GM19324 (cell line): ENCODE measurements around the gene TIMP1.
A peak's percentile ranks its signal among the peaks of the same experiment; 100 is the strongest.

Source experiments
- ATAC-seq: cut with Tn5 transposase; IDR thresholded peaks from one replicate; pipeline ENCODE4 v1.9.1; 2021; ENCODE audit warnings: mild to moderate bottlenecking, moderate library complexity; ENCODE audit not compliant: unreplicated experiment, low FRiP score

The TIMP1 gene

DNA sequence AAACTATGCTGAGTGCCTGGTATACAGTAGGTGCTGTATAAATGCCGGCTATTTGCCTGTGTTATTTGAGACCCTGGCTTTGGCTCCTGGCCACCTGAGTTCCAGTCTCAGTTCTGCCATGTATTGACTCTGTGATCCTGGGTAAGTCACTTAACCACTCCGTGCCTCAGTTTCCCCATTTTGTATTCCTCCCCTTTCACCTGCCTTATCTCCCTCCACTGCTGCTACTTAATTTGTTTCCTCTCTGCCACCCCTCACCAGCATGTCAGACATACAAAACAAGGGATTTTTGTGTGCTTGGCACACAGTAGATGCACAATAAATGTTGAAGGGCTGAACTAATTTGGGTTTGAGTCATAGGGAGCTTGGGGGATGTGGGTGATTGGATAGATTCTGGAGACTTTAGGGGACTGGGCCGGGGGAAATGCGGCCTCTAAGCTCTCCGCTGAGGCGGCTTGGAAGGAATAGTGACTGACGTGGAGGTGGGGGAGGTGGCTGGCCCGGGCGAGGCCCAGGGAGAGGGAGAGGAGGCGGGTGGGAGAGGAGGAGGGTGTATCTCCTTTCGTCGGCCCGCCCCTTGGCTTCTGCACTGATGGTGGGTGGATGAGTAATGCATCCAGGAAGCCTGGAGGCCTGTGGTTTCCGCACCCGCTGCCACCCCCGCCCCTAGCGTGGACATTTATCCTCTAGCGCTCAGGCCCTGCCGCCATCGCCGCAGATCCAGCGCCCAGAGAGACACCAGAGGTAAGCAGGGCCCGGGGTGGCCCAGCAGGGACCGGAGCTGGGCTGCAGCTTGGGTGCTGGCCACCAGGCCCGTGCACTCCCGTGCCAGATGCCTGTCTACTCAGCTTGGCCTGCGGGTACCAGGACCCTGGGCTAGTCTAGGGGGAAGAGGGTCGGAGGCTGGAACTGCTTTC is at the start of gene TIMP1:
TSS of gene TIMP1 (plus strand) at position 706 of the 917 bp plus-strand sequence. CDS start 980 bp downstream, outside the sequence.
- peak; percentile 66 for ATAC-seq

DNA sequence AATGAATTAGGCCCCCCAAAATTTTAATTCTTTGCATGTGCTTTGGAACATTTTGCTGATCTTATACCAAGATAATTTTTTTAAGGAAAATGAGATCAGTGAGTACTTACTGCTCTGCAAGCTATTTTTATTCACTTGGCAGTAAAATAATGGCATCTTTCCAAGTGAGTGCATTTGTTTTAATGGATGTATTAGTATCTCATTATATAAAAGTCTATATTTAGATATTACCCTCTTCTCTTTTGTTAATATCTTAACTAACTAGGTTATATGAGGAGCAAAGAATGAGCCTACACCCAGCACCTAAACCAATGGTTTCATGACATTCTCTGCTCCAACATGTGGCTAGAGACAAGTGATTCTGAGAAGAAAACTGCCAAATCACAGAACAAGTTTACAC is 42.4 kb upstream of the TIMP1 start:
- no peak for ATAC-seq

DNA sequence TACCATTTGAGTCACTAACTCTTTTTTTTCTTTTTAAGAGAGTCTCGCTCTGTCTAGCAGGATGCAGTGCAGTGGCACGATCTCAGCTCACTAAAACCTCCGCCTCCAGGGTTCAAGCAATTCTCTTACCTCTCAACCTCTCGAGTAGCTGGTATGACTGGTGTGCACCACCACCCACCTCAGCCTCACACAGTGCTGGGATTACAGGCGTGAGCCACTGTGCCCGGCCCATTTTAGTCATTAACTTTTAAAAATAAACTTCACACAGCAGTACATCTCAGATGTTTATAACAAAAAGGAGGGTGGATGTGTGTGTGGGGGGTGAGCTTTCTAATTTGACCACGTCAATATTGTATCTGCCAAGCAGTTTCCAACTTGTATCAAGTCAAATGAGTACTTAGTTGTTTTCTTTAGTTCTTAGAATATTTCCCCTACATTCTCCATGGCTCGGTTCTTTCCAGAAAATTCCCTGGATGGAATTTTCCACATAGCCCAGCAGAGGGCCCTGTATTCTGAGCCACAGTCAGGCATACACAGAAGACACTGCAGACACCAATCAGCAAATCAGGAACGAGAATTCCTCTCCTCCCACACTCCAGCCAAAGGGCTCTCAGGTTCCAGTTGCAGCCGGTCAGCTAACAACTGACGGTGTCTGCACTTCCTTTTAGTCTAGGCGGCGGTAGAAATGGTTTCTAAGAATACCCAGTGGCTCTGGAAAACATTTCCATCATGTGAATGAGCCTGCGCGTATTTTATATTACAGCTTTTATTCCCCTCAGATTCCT is 41.3 kb upstream of the TIMP1 start:
- ATAC-seq: no peak

DNA sequence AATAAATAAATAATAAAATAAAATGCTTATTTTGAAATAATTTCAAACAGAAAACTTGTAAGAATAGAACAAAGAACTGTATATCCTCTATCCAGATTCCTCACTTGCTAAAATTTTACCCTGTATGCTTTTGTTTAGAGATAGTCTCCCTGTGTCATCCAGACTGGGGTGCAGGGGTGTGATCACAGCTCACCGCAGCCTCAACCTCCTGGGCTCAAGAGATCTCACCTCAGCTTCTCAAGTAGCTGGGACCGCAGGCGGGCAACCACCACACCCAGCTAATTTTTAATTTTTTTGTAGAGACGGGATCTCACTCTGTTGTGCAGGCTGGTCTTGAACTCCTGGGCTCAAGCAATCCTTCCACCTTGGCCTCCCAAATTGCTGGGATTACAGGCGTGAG is 38.7 kb upstream of the TIMP1 start:
- ATAC-seq: no peak

DNA sequence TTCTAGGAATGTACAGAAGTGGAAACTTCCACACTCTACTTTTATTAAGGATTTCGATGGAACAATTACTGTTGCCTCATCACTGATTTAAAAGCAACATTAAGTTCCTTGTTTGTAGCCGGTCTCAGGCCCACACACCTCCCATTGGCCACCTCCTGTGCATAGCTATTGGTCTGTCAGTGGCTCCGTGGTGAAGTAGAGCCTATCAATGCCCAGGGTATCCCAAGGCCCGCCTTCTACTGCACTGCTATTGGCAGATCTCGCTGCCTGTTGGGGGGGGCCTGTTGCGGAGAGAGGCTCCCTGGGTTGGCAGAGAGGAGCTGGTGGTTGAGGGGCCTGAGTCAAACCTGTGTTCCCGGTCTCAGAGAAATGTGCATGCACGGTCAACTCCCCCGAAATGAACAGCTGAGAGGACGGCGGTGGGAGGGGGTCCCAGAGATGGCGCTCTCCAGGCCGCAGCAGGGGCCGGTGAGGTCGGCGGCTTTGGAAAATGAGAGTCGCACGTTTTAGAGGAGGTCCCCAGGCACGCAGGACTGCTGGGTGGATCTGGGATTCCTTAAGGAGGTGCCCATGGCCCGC is 26.1 kb upstream of the TIMP1 start:
- ATAC-seq: peak; percentile 90

DNA sequence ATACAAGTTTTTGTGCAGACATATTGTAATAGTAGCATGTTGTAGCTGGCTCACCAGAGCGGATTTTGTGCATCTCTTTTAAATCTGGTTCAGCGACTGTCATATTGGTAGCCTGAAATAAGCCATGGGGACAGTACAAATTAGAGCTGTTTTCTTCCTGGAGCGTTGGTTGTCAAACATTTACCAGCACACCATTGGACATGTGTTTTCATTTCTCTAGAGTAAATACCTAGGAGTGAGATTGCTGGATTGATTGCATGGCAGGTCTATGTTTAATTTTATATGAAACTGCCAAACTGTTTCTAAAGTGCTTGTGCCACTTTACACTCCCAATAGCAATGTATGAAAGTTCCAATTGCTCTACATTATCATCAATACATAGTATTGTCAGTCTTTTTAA is 23.8 kb upstream of the TIMP1 start:
- no peak for ATAC-seq

DNA sequence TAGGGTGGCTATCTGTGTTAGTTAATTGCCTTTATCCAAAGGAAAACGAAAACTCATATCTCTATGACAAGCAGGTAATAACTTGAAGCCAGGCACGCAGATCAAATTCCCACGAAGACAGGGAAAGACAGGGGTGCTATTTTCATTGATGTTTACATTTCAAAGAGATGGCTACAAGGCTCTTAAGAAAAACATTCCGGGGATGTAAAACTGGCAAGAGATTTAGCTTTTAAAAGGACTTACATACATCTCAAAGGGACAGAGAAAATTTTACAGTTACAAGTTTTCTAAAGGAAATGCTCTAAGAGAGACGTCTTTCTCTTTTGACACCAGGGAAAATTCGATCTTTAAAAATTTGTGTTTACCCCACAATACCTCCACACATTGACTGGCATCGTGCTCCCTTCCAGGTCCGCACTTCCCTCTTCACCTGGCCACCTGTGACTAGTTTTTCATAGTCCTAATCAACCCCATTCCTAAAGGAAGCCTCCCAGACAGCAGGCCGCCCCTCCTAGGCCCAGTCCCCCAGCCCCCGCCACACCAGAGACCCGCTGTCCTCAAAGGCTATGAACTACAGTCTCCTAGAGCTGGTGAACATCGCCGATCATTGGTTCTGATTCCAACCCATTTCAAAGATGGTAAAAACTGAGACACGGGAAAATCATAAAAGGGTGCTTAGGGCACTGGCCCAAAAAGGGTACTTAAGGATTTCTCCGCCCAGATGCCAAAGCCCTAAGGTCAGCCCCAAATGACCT is 21.9 kb upstream of the TIMP1 start:
- ATAC-seq: no peak

DNA sequence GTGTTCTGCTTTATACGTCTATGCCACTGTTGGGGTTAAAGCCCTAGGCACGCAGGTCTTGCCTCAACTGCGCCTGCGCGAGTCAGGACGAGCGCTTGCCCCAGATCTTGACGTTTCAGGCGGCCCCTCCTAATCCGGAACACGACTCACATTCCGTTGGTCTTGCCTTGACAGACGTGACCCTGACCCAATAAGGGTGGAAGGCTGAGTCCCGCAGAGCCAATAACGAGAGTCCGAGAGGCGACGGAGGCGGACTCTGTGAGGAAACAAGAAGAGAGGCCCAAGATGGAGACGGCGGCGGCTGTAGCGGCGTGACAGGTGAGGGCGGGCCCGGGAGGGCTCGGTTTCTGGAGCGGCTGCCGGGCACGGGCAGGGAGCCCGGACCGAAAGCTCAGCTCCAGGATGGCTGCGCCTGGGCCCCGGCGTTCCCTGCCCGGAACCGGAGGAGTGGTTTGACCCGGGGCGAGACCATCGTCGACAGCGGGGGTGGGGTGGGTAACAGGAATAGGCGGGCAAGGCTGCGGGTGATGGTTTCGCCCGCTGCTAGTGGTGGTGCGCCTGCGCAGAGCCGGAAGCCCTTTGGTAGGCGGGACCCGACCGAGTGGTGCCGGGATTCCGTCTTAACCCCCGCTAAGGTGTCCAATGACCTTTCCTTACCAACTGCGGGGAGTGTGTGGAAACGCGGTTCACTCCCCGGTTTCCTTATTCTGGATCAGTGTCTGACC is 21.1 kb upstream of the TIMP1 start, which contains the start of gene ARAF:
TSS of gene ARAF (plus strand) at position 272 of the 725 bp plus-strand sequence. CDS start 1,763 bp downstream, outside the sequence.
- ATAC-seq: peak; percentile 91

DNA sequence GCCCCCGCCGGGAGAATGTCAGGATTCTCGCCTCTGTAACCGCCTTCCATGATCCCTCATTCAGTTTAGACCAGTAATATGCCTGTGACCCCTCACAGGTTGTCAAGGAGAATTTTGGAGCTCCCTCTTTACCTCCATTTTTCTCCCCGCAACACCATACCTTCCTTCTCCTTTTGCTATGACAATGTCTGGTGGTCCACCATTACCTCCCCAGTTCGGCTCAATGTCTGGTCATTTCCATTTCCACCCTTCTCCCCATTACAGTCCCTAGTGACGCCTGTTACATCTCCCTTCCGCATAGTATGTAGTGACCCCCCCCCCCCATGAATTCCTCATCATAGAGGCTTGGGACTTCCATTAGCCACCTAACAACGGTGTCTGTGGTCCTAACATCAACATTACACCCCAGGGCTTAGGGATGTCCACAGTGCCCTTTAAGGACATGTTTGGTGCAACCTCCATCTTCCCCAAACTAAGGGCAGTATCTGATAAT is 20.5 kb upstream of the TIMP1 start:
- ATAC-seq: no peak

DNA sequence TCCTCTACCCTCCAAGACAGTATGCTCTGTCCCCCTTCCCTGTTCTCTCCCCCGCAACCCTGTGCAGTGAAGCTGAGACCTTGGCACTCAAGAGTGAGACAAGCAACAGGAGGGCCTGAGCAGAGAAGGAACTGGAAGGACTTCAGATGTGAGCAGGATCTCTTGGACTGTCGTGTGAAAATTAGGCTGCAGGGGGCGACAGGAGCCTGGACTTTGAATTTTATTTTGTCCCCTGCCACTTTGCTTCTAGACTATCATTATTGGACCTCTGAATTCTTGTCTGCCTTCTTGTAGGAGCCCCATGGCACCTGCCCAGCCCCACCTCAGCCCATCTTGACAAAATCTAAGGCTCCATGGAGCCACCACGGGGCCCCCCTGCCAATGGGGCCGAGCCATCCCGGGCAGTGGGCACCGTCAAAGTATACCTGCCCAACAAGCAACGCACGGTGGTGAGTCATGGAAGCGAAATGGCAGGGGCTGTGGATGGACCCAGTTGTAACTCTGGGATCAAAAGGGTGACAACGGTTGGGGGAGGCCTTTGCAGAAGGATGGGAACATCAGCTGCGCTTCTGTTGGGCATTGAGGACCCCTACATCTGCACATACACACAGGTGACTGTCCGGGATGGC is 19.5 kb upstream of the TIMP1 start:
- ATAC-seq: no peak

DNA sequence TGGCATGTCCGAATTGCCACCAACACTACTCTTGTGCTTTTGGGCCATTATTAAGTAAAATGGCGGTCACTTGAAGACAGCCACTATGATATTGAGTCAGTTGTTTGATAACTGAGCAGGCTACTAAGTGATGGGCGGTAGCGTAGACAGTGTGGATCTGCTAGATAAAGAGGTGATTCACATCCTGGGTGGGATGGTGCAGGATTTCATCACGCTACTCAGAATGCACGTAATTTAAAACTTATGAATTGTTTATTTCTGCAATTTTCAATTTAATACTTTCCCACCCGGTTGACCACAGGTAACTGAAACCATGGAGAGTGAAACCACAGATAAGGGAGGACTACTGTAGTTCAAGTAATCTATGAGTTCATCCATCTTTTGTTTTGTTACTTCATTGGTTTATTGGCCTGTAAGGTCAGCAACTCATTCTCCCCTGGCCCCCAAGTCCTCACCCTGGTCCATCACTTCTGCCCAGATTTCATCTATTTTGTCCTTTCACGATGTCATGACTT is 18.4 kb upstream of the TIMP1 start:
- no peak for ATAC-seq

DNA sequence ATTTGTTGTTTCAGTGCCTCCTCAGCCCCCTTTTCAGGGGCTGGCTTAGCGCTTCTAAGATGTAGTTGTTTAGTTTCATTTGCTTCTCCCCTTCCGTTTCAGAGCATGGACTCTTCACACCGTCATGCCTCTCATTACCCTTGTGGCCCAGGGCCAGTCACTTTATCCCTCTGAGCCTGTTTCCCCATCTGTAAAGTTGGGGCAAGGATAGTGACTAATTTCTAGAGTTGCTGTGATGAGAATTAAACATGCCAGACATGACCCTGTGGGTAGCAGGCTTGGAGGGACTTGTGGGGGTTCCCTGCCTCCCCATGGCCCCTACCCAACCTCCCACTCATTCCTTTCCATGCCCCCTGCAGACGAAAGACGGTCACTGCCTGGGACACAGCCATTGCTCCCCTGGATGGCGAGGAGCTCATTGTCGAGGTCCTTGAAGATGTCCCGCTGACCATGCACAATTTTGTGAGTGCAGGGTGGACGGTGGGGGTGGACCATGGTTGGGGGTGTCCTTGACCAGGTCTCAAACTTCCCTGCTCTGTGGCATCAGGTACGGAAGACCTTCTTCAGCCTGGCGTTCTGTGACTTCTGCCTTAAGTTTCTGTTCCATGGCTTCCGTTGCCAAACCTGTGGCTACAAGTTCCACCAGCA is 17.7 kb upstream of the TIMP1 start:
- no peak for ATAC-seq

DNA sequence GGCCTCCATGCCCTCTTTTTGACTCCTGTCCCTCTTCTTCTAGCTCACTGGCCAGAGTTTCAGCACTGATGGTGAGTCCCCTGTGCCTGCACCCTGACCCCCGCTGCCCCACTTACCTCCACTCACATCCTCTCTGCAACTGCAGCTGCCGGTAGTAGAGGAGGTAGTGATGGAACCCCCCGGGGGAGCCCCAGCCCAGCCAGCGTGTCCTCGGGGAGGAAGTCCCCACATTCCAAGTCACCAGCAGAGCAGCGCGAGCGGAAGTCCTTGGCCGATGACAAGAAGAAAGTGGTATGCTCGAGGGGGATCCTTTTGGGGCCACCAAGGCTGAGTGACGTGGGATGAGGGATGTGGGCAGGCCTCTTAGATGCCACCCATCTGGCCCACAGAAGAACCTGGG is 15.4 kb upstream of the TIMP1 start:
- no peak for ATAC-seq

DNA sequence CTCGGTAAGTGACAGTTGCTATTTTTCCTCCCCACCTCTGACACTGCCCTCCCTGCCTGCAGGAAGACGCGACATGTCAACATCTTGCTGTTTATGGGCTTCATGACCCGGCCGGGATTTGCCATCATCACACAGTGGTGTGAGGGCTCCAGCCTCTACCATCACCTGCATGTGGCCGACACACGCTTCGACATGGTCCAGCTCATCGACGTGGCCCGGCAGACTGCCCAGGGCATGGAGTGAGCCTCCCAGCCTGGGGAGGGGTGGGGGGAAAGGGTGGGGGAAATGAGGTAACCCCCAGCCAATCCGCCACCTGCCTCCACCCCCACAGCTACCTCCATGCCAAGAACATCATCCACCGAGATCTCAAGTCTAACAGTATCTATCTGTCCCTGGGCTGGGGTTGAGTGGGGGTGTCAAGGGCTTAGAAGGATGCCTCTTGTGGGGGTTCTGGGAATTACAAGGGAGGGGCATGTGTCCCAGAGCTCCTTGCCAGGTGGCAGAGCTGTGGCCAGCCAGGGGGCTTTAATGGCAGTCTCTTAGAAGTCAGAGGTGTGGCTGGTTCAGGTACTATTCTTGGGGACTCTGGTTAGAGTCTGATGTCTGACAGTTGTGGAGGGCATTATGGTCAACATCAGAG is 13.5 kb upstream of the TIMP1 start:
- no peak for ATAC-seq

DNA sequence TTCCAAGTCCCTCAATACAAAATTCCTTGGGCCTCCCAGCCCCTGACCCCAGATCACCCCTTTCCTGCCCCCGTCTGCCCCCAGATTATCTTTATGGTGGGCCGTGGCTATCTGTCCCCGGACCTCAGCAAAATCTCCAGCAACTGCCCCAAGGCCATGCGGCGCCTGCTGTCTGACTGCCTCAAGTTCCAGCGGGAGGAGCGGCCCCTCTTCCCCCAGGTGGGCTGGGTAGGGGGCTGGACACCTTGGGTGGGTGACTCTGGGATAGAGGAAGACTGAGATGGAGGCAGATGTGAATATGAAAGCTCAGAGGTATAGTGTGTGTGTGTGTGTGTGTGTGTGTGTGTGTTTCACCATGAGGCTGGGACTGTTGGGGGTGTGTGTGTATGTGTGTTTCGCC is 11.4 kb upstream of the TIMP1 start:
- no peak for ATAC-seq

DNA sequence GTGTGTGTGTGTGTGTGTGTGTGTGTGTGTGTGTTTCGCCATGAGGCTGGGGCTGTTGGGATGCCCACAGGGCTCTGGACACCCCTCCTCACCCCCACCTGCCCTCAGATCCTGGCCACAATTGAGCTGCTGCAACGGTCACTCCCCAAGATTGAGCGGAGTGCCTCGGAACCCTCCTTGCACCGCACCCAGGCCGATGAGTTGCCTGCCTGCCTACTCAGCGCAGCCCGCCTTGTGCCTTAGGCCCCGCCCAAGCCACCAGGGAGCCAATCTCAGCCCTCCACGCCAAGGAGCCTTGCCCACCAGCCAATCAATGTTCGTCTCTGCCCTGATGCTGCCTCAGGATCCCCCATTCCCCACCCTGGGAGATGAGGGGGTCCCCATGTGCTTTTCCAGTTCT is 11.0 kb upstream of the TIMP1 start:
- no peak for ATAC-seq

DNA sequence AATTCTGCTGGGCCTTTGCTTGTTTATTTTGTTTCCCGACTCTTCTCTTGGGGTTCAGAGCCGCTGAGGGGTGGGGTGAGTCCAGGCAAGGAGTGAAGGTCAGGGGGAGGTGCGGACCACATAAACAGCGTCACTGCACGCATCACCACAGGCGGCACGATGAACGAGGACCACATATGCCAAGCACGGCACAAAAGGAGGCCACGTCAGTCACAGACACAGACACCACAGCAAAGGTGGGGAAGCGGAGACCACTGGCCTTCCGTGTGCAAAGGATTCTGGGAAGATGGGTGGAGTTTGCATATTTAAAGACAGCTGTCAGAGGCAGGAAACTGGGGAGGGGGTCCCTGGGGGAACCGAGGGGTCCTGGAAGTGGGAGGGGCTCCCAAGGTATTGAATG is 10.3 kb upstream of the TIMP1 start:
- no peak for ATAC-seq

DNA sequence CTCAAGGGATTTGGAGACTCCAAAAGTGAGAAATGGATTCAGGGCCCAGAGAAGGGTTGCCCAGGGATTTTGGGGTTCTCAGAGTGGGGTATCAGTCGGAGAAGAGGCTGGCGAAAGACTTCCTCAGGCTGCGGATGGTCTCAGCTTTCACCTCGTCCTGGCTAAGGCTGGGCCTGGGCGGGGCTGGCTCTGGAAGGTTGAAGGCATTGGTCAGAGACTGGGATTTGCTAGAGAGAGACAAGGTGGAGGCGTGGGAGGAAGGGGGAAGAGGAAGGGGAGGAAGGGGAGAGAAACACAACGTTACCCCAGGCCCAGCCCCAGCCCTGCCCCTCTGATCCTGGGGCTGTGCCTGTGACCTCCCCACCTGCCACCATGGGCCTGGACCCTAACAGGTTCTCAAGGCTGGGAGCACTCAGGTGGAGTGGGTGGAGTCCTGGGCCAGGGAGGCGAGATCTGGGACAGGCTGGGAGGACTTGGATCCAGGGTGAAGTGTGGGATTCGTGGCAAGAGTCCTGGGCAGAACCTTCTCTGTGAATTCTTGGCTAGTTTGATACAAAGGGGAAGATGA is 9.4 kb upstream of the TIMP1 start:
- no peak for ATAC-seq
